Esophagus squamous epithelium (tissue), 4 donors: Measurements from ENCODE around the gene C3orf62.

Source experiments
- POLR2A ChIP-seq, 4 donors: fragments of 450-650 bp; IDR thresholded peaks; one replicate each; pipeline ENCODE4 v1.6.1; 2017; ENCODE audit warnings: antibody characterized with exemption in 4 of 4, mild to moderate bottlenecking in 4 of 4, moderate library complexity in 3 of 4
- TF ChIP-seq, protein P1 (sequence below), 6 experiments: fragments of 450-650 bp in 4 of 6; fragments of 200-600 bp in 2 of 6; sonication (generic) in 2 of 6; IDR thresholded peaks; one replicate each; pipeline ENCODE4 v1.5.1; 2016 to 2019; ENCODE audit warnings: antibody characterized with exemption in 6 of 6, mild to moderate bottlenecking in 4 of 6, moderate library complexity in 4 of 6

DNA sequence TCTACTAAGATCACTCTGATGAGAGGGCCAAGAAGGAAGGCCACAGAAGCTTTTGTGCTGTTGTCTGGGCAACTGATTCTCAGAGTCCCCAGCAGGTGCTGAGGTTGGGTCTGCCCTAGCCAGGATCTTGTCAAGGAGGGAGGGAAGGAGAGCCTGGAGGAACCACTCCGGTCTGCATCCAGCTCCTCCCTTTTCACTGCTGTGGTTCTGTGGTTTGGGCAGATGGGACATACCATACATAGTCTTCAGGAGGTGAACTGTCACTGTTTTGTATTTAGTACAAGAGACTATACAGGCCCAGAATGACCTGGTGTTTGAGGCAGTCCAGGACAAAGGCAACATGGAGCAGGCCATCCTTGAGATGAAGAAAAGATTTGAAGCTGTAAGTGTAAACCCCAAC, 21.9 kb downstream of the C3orf62 start:
- TF ChIP-seq, protein P1, sequence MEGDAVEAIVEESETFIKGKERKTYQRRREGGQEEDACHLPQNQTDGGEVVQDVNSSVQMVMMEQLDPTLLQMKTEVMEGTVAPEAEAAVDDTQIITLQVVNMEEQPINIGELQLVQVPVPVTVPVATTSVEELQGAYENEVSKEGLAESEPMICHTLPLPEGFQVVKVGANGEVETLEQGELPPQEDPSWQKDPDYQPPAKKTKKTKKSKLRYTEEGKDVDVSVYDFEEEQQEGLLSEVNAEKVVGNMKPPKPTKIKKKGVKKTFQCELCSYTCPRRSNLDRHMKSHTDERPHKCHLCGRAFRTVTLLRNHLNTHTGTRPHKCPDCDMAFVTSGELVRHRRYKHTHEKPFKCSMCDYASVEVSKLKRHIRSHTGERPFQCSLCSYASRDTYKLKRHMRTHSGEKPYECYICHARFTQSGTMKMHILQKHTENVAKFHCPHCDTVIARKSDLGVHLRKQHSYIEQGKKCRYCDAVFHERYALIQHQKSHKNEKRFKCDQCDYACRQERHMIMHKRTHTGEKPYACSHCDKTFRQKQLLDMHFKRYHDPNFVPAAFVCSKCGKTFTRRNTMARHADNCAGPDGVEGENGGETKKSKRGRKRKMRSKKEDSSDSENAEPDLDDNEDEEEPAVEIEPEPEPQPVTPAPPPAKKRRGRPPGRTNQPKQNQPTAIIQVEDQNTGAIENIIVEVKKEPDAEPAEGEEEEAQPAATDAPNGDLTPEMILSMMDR (IDR thresholded peaks at IDR 0.05), result no peak
- TF ChIP-seq POLR2A (IDR thresholded peaks at IDR 0.05), result no peak
